GM12891 (cell line): ENCODE data around the gene BCORL1.

Experiments
- PAX5 ChIP-seq: IDR thresholded peaks from 2 replicates; pipeline ENCODE4 v1.6.1; 2011; ENCODE audit warnings: low read length, moderate library complexity, mild to moderate bottlenecking; ENCODE audit not compliant: insufficient read depth, severe bottlenecking
- POLR2A ChIP-seq: IDR thresholded peaks from 2 replicates; pipeline ENCODE4 v1.6.1; 2011; ENCODE audit warnings: low read depth, low read length, control low read depth
- POLR2AphosphoS5 ChIP-seq: IDR thresholded peaks from 2 replicates; pipeline ENCODE4 v1.6.1; 2011; ENCODE audit warnings: low read depth, low read length, control low read depth
- POU2F2 ChIP-seq: IDR thresholded peaks from 2 replicates; pipeline ENCODE4 v1.6.1; 2011; ENCODE audit warnings: low read depth, mild to moderate bottlenecking, control low read depth, low read length, moderate library complexity
- SPI1 ChIP-seq: IDR thresholded peaks from 2 replicates; pipeline ENCODE4 v1.6.1; 2011; ENCODE audit warnings: low read depth, low read length, control low read depth
- TAF1 ChIP-seq: IDR thresholded peaks from 2 replicates; pipeline ENCODE4 v1.6.1; 2011; ENCODE audit warnings: low read depth, low read length, control low read depth

GRCh38 chrX:129934461-129934860 is 48.0 kb upstream of the BCORL1 start:
- TF ChIP-seq POLR2A (no peak), SPI1 (no peak), POU2F2 (no peak), TAF1 (no peak), POLR2AphosphoS5 (no peak), PAX5 (no peak)
